ENCODE measurements around the gene TRAPPC1. TPM values are rescaled to one million over a fixed set of nuclear protein-coding genes. Genes with fewer than 3 reads are reported as not detected.

The TRAPPC1 gene
- total and polyA plus RNA-seq, 2 of the 8 experiments (the other 6 are each of a cell fraction or from before 2014, with no cell fraction given), result 114 to 170 TPM

- Histone ChIP-seq H2AK5ac (ENCODE audit: low read depth, low read length) (no peak overlapping the region), H3K4me2 (ENCODE audit: insufficient read depth in 1 of 2, low read depth in 2 of 2, low read length in 2 of 2) (no peak overlapping the region), H2BK20ac (ENCODE audit: low read length) (no peak overlapping the region), H3K4me3 (ENCODE audit: extremely low read depth in 1 of 4, insufficient read depth in 2 of 4, low read depth in 3 of 4, low read length in 4 of 4) (no peak overlapping the region), H2BK120ac (replicated peaks; ENCODE audit: low read depth, low read length) (no peak overlapping the region), H3K14ac (ENCODE audit: insufficient read length) (no peak overlapping the region), H3K18ac (ENCODE audit: extremely low read depth, low read length) (no peak overlapping the region), H3K79me1 (ENCODE audit: low read depth, low read length) (no peaks in the 10 kb centered on the region), H3K23me2 (ENCODE audit: low read depth, low read length) (no peaks in the 10 kb centered on the region), H3K27me3 (replicated peaks in 1 of 4; ENCODE audit: control insufficient read depth in 3 of 4, extremely low read depth in 1 of 4, insufficient read depth in 3 of 4, low read length in 3 of 4) (no peaks in the 10 kb centered on the region), H4K91ac (replicated peaks; ENCODE audit: insufficient read length, low read length) (no peak overlapping the region), H2AFZ (ENCODE audit: low read length) (no peak overlapping the region), H3K36me3 (ENCODE audit: control insufficient read depth in 2 of 4, insufficient read depth in 4 of 4, low read length in 3 of 4) (peaks cover 8 to 40% (median 32%) of the 10 kb centered on the region in 4 experiments), H4K5ac (ENCODE audit: insufficient read length, low read depth, low read length) (no peak overlapping the region), H4K8ac (ENCODE audit: extremely low read depth, insufficient read depth, low read length) (no peak overlapping the region), H3K4me1 (replicated peaks in 1 of 4; ENCODE audit: control insufficient read depth in 3 of 4, insufficient read depth in 4 of 4, low read length in 3 of 4) (no peaks in the 10 kb centered on the region), H3K4ac (replicated peaks; ENCODE audit: insufficient read length, low read depth, low read length) (no peak overlapping the region), H4K20me1 (replicated peaks in 1 of 2; ENCODE audit: control insufficient read depth in 1 of 2, insufficient read depth in 2 of 2, low read length in 2 of 2) (peaks cover 2 to 4% of the 10 kb centered on the region in 2 experiments), H2BK5ac (ENCODE audit: low read depth, low read length) (no peak overlapping the region), H3K79me2 (ENCODE audit: control insufficient read depth in 1 of 2, insufficient read depth in 2 of 2, low read length in 2 of 2) (no peaks in the 10 kb centered on the region), H3K23ac (ENCODE audit: insufficient read length) (no peak overlapping the region), H3K56ac (replicated peaks; ENCODE audit: insufficient read length, low read depth, low read length) (no peak overlapping the region), H3K9ac (replicated peaks in 1 of 4; ENCODE audit: extremely low read depth in 1 of 4, low read depth in 3 of 4, low read length in 3 of 4) (no peak overlapping the region), H2BK15ac (ENCODE audit: low read length) (no peak overlapping the region), H2BK12ac (ENCODE audit: low read depth, low read length) (no peak overlapping the region), H3K27ac (ENCODE audit: low read depth, low read length) (no peak overlapping the region), H3K9me3 (ENCODE audit: insufficient read depth in 2 of 2, low read depth in 1 of 2, low read length in 1 of 2) (no peaks in the 10 kb centered on the region)
- POLR2A ChIA-PET (ENCODE audit: partially characterized antibody), result interaction anchor here (1.4 kb wide), 1 partner anchor 19 kb away, joined by 3 read pairs; no protein-coding TSS in a partner anchor
- TF ChIP-seq POLR2AphosphoS5 (IDR thresholded peaks at IDR 0.05; ENCODE audit: low read depth, low read length) (no peak), EP300 (IDR thresholded peaks at IDR 0.05; ENCODE audit: borderline replicate concordance in 1 of 2, low read depth in 2 of 2, low read length in 2 of 2) (no peak)
- WGBS, 2 experiments (ENCODE audit: extremely low coverage in 1 of 2, insufficient coverage in 1 of 2, insufficient read length in 1 of 2, insufficient replicate concordance in 2 of 2, low coverage in 1 of 2, low lambda C conversion rate in 2 of 2, missing lambda C conversion rate in 1 of 2), result 90% methylated on average over 5 of the region's 5 CpGs; no CpG with 5 or more reads in 1 of the 2 experiments
- DNase-seq (ENCODE audit: low read depth in 1 of 2, low spot score in 2 of 2) (no peak), FAIRE-seq (no peak)
- CTCF ChIA-PET (ENCODE audit: partially characterized antibody), result interaction anchor here (0.6 to 2.1 kb wide), 5 partner anchors 16 to 120 kb away, joined by 3 to 6 read pairs (median 3); no protein-coding TSS in a partner anchor
Observed at GRCh38 chr17:7946441-7946840, 14.7 kb upstream of the TRAPPC1 start.
